Fibroblast of mammary gland (primary cell): ENCODE data around the gene LYRM4.

Source experiments
- DNase-seq: peaks from one replicate; pipeline ENCODE4 v3.0.0-alpha.2; 2010; ENCODE audit warnings: low read depth
- H3K4me3 ChIP-seq: 2 replicates; pipeline ENCODE4 v1.5.1; 2011; ENCODE audit warnings: low read depth, mild to moderate bottlenecking, low read length, moderate library complexity; ENCODE audit not compliant: control insufficient read depth
- TF ChIP-seq, protein P1 (sequence below): conservative IDR thresholded peaks from 2 replicates; pipeline ENCODE4 v1.5.1; 2011; ENCODE audit warnings: low read depth, low read length, inconsistent platforms; ENCODE audit not compliant: control insufficient read depth, insufficient read depth

LYRM4 gene

DNA sequence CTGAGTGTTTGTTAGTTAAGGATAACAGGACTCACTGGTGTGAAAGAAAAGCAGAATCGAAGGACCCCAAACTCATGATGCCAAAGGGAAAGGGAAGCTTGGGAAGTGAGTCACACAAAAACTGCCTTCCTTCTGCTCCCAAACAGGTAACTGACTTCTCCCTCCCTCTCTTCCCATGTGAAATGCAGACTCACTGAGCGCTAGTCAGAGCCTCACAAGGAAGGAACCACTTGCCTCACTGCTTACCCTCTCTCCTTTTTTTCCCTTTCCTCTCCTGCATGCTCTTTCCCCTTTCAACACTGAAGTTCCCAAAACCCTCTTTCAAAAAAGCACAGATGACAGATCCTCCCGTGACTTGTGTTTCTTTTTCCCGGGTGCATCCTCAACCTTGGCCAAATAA lies 56.4 kb downstream of the LYRM4 start:
- TF ChIP-seq, protein P1, sequence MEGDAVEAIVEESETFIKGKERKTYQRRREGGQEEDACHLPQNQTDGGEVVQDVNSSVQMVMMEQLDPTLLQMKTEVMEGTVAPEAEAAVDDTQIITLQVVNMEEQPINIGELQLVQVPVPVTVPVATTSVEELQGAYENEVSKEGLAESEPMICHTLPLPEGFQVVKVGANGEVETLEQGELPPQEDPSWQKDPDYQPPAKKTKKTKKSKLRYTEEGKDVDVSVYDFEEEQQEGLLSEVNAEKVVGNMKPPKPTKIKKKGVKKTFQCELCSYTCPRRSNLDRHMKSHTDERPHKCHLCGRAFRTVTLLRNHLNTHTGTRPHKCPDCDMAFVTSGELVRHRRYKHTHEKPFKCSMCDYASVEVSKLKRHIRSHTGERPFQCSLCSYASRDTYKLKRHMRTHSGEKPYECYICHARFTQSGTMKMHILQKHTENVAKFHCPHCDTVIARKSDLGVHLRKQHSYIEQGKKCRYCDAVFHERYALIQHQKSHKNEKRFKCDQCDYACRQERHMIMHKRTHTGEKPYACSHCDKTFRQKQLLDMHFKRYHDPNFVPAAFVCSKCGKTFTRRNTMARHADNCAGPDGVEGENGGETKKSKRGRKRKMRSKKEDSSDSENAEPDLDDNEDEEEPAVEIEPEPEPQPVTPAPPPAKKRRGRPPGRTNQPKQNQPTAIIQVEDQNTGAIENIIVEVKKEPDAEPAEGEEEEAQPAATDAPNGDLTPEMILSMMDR: no peak
- DNase-seq: no peak
- H3K4me3 ChIP-seq: no peak overlapping the region

DNA sequence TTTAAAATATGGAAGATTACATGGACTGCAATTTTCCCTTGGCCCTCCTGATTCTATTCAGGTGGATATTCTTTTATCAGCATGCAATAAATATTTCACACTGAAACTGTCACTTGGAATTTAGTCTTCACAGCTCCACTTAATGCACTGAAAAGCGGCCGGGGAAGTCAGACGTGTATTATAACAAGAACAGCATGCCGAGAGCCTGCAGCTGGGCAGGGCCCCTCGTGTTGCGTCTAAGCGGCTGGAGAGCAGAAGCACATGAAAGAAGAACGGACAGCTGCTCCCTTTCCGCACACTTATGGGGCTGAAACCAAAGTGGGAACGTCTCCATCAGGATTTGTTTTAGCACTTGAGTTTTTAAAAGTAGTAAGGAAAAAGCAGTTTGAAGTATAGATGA lies 57.2 kb downstream of the LYRM4 start:
- TF ChIP-seq, protein P1: no peak
- DNase-seq: no peak
- H3K4me3 ChIP-seq: no peak overlapping the region

DNA sequence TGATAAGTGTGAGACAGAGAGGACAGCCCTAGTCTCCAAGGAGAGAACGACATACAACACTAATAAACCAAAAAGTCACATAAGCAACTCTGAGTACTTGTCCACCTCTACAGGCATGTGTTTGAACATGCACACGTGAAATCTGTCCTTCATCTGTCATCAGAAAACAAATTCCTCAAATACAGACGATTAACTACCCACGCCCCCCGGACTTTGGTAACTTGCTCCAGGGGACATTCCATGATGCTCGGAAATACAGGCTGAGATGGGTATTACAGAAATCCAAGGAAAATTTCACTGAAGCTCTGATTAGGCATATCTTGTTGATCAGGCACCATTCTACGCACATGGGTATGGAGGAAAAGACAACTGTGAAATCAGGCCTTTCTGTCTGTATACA lies 57.8 kb downstream of the LYRM4 start:
- H3K4me3 ChIP-seq: no peak overlapping the region
- DNase-seq: no peak
- TF ChIP-seq, protein P1: no peak

DNA sequence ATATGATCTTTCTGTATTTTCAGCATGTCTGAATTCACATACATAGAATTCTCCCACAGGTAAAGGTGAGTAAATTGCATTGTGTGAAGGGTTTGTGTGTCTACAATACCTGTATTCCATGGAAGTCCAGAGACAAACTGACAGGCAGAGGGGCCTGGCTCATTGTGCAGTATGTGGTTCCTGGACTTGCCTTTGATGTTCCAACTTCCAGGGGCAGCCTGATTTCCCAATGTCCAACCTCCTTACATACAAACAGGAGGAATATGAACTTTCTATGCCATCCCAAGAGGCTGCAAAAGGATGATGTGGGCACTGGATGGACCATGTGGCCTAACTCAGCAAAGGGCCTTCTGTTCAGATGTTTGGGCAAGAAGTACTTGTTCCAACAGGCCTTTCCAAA lies 58.5 kb downstream of the LYRM4 start:
- no peak overlapping the region for H3K4me3 ChIP-seq
- TF ChIP-seq, protein P1: no peak
- DNase-seq: no peak

DNA sequence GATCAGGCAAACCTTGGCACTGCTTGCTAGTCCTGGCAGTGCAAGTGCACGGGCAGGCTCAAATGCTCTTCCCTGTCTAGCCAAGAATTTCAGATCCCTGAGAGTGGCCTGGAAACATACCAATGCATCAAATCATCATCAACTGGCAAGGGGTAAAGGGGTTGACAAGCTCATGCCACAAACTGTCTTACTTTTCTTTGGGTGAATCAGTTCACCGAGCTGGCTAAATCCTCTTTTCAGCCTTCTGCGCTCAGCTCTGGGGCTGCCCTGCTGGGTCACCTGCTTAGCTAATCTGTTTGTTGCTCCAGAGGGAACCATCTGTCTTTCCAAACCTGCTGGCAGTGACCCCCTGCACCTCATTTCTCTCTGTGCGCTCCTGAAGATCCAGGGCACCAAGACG lies 59.5 kb downstream of the LYRM4 start:
- no peak for DNase-seq
- TF ChIP-seq, protein P1: no peak
- H3K4me3 ChIP-seq: no peak overlapping the region

DNA sequence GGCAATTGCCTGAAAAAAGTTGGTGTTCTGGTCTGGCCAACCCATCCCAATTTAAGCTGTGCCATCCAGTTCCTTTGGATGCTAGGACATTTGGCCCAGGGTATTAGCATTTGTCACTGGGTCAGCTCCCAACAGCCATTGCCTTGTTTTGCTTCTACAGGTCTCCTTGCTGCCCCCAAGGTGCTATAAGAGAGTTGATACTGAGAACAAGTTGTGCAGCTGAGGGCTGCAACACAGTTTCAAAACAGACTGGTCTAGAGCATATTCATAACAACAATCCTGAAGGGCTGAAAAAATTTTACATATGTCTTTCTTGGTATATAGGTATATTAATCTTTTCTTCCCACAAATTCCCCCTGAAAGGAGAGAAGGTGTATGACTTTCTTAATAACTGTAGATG lies 61.0 kb downstream of the LYRM4 start:
- TF ChIP-seq, protein P1: no peak
- no peak overlapping the region for H3K4me3 ChIP-seq
- no peak for DNase-seq

DNA sequence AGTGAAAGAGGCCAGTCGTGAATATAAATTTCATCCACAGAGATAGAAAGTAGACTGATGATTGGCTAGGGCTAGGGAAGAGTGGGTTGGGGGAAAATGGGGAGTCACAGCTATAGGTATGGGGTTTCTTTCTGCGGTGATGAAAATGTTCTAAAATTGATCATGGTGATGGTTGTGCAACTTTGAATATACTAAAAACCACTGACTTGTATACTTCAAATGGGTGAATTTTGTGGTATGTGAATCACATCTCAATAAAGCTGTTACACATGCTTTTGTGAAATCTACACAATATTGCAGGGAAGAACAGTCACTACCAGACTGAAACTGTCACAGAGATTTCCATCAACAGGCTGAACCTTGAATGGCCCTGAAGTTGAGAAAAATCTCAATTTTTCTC lies 61.5 kb downstream of the LYRM4 start:
- no peak for DNase-seq
- H3K4me3 ChIP-seq: no peak overlapping the region
- TF ChIP-seq, protein P1: no peak
